Measurements from ENCODE around the gene VSX1.

DNA sequence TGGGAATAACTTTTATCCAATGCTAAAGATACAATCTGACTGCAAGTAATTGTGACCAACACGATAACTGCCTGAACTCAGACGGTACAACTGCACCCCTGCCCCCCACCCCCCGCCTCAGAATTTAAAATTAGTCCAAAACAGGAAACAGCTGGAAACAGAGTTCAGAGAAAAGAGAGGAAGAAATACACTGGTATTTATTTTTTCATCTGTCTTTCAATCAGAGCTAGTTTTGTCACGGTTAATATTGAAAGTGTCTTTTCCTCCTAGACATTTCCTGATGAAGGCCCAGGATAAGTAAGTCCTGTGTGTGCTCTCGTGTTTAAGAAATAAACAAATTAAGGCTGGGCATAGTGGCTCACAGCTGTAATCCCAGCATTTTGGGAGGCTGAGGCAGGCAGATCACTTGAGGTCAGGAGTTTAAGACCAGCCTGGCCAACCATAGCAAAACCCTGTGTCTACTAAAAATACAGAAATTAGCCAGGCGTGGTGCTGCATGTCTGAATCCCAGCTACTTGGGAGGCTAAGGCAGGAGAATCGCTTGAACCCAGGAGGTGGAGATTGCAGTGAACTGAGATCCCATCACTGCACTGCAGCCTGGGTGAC is 45.5 kb downstream of the VSX1 start:
- TF ChIP-seq, protein P1, sequence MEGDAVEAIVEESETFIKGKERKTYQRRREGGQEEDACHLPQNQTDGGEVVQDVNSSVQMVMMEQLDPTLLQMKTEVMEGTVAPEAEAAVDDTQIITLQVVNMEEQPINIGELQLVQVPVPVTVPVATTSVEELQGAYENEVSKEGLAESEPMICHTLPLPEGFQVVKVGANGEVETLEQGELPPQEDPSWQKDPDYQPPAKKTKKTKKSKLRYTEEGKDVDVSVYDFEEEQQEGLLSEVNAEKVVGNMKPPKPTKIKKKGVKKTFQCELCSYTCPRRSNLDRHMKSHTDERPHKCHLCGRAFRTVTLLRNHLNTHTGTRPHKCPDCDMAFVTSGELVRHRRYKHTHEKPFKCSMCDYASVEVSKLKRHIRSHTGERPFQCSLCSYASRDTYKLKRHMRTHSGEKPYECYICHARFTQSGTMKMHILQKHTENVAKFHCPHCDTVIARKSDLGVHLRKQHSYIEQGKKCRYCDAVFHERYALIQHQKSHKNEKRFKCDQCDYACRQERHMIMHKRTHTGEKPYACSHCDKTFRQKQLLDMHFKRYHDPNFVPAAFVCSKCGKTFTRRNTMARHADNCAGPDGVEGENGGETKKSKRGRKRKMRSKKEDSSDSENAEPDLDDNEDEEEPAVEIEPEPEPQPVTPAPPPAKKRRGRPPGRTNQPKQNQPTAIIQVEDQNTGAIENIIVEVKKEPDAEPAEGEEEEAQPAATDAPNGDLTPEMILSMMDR (IDR thresholded peaks at IDR 0.05), result no peak
- TF ChIP-seq CHD2 (IDR thresholded peaks at IDR 0.05; ENCODE audit: low read length, partially characterized antibody) (no peak), POLR2AphosphoS5 (IDR thresholded peaks at IDR 0.05; ENCODE audit: low read depth, low read length) (no peak), EP300 (IDR thresholded peaks at IDR 0.05; ENCODE audit: borderline replicate concordance in 1 of 2, low read depth in 1 of 2, low read length in 1 of 2) (no peak)
- TF ChIP-seq, protein P2, sequence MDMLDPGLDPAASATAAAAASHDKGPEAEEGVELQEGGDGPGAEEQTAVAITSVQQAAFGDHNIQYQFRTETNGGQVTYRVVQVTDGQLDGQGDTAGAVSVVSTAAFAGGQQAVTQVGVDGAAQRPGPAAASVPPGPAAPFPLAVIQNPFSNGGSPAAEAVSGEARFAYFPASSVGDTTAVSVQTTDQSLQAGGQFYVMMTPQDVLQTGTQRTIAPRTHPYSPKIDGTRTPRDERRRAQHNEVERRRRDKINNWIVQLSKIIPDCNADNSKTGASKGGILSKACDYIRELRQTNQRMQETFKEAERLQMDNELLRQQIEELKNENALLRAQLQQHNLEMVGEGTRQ (IDR thresholded peaks at IDR 0.05; ENCODE audit: borderline replicate concordance, low read depth, low read length), result no peak
- TF ChIP-seq, protein P3, sequence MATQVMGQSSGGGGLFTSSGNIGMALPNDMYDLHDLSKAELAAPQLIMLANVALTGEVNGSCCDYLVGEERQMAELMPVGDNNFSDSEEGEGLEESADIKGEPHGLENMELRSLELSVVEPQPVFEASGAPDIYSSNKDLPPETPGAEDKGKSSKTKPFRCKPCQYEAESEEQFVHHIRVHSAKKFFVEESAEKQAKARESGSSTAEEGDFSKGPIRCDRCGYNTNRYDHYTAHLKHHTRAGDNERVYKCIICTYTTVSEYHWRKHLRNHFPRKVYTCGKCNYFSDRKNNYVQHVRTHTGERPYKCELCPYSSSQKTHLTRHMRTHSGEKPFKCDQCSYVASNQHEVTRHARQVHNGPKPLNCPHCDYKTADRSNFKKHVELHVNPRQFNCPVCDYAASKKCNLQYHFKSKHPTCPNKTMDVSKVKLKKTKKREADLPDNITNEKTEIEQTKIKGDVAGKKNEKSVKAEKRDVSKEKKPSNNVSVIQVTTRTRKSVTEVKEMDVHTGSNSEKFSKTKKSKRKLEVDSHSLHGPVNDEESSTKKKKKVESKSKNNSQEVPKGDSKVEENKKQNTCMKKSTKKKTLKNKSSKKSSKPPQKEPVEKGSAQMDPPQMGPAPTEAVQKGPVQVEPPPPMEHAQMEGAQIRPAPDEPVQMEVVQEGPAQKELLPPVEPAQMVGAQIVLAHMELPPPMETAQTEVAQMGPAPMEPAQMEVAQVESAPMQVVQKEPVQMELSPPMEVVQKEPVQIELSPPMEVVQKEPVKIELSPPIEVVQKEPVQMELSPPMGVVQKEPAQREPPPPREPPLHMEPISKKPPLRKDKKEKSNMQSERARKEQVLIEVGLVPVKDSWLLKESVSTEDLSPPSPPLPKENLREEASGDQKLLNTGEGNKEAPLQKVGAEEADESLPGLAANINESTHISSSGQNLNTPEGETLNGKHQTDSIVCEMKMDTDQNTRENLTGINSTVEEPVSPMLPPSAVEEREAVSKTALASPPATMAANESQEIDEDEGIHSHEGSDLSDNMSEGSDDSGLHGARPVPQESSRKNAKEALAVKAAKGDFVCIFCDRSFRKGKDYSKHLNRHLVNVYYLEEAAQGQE (IDR thresholded peaks at IDR 0.05; ENCODE audit: low read depth, low read length), result no peak

Data from SK-N-SH (cell line).